RPMI8226 (cell line): Measurements from ENCODE around the gene SLC25A21.
A peak's percentile ranks its signal among the peaks of the same experiment; 100 is the strongest.
"Not testable (repeated sequence)": the region's sequence is repeated elsewhere in the genome, so short reads cannot be mapped to it uniquely, and the experiment has no call there.

Experiments
- DNase-seq: peaks from one replicate; pipeline ENCODE4 v3.0.0-alpha.2; 2015

The SLC25A21 gene

GRCh38 chr14:37172024-37172869 lies at the start of gene SLC25A21:
SLC25A21 (minus strand) TSS chr14:37172606.
- DNase-seq: peak; percentile 5

GRCh38 chr14:37221073-37221472 lies 48.7 kb upstream of the SLC25A21 start:
- DNase-seq: no peak

GRCh38 chr14:37215345-37215744 lies 42.9 kb upstream of the SLC25A21 start:
- no peak for DNase-seq

GRCh38 chr14:37213016-37213415 lies 40.6 kb upstream of the SLC25A21 start:
- DNase-seq: no peak

- DNase-seq: no peak
Measured at GRCh38 chr14:37210448-37210847, 38.0 kb upstream of the SLC25A21 start.

GRCh38 chr14:37209617-37210016 lies 37.2 kb upstream of the SLC25A21 start:
- not testable (repeated sequence) for DNase-seq

GRCh38 chr14:37205623-37206605 lies 33.5 kb upstream of the SLC25A21 start:
- not testable (repeated sequence) for DNase-seq

- DNase-seq: no peak
Measured at GRCh38 chr14:37203423-37203822, 31.0 kb upstream of the SLC25A21 start.

GRCh38 chr14:37202812-37203211 lies 30.4 kb upstream of the SLC25A21 start:
- no peak for DNase-seq

GRCh38 chr14:37202265-37202664 lies 29.9 kb upstream of the SLC25A21 start:
- no peak for DNase-seq

- no peak for DNase-seq
Measured at GRCh38 chr14:37201724-37202123, 29.3 kb upstream of the SLC25A21 start.

GRCh38 chr14:37198907-37199306 lies 26.5 kb upstream of the SLC25A21 start:
- DNase-seq: no peak

GRCh38 chr14:37198273-37198598 lies 25.8 kb upstream of the SLC25A21 start:
- DNase-seq: no peak

GRCh38 chr14:37197421-37198272 lies 25.2 kb upstream of the SLC25A21 start, which contains the start of gene MIPOL1:
MIPOL1 (plus strand) TSS chr14:37197937; CDS start chr14:37247889, 49,952 bp downstream.
- DNase-seq: no peak

GRCh38 chr14:37196604-37197420 lies 24.4 kb upstream of the SLC25A21 start:
- DNase-seq: no peak

GRCh38 chr14:37195327-37195726 lies 22.9 kb upstream of the SLC25A21 start:
- DNase-seq: no peak

GRCh38 chr14:37194698-37195097 lies 22.3 kb upstream of the SLC25A21 start:
- no peak for DNase-seq

- DNase-seq: not testable (repeated sequence)
Measured at GRCh38 chr14:37189733-37190132, 17.3 kb upstream of the SLC25A21 start.

GRCh38 chr14:37187840-37188577 lies 15.6 kb upstream of the SLC25A21 start:
- not testable (repeated sequence) for DNase-seq

GRCh38 chr14:37187294-37187693 lies 14.9 kb upstream of the SLC25A21 start:
- DNase-seq: no peak

- DNase-seq: no peak
Measured at GRCh38 chr14:37186865-37187264, 14.5 kb upstream of the SLC25A21 start.
